Measurements from ENCODE around the gene CNNM2.
"Not testable (repeated sequence)": the region's sequence is repeated elsewhere in the genome, so short reads cannot be mapped to it uniquely, and the experiment has no call there.

CNNM2 gene

GRCh38 chr10:103111031-103111917 is 193.2 kb downstream of the CNNM2 start:
- no peak for DNase-seq

DNA sequence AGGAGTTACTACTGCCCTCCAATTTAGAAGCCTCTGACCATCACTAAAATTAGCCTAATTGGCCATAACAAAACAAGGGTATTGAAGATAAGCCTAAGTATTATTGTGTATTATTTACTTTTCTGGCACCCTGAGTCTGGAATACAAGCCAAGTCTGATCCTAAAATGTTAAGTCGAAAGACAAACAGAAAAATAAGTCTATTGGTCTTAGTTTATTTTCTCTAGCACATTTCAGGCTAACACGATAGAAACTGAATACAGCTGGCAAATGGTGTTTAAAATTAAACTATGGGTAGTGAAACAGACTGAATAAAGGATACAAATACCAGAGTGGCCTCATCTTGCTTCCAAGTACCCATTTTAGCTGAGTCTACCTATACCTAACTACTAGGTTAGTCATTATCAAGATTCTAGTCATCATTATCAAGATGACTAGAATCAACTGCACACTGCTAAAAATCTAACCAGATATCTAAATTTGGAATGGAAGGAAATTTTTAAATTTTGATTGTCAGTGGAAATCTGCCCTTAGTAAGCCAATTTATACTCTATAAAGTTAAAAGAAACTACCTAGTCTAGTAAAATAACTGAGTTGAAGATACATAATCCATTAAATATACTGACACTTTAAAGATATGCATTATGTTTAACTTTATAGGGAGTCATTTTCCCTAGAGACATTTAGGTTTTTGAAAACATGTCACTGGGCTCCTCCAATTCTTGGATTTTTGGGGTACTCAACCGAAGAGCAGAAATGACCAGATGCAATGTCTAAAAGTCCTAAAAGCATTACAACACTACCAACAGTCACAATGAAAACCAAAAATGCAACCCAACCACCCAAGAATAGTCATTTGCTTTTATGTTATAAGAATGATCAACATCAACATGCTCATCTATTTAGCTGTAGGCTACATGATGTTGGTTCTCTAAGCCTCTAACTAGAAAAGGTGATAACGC is 194.1 kb downstream of the CNNM2 start:
- DNase-seq = no peak

DNA sequence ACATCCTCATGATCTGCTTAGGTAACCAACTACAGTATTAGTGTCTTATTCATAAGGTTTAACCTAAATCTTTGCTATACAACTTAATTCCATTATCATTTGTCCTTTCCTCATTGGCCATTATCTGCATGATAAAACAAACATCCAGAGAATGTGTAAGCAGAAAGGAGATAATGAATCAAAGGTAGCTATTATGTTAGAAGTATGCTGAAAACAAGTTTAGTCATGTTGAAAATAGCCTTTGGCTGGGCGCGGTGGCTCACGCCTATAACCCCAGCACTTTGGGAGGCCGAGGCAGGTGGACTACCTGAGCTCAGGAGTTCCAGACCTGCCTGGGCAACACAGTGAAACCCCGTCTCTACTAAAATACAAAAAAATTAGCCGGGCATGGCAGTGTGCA is 196.8 kb downstream of the CNNM2 start:
- DNase-seq = no peak

- no peak for DNase-seq
Observed at GRCh38 chr10:103117247-103117646, 199.2 kb downstream of the CNNM2 start.

DNA sequence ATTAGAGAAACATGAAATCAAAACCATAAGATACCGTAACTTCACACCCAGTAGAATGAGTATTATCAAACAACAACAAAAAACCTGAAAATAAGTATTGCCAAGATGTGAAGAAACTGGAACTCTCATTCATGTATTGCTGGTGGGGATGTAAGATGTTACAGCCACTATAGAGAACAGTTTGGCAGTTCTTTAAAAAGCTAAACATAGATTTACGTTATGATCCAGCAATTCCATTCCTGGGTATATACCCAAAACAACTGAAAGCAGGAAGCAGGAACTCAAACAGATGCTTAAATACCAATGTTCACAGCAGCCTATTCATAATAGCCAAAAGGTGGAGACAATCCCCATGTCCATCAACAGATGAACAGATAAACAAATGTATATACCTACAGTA is 202.5 kb downstream of the CNNM2 start:
- DNase-seq = no peak

DNA sequence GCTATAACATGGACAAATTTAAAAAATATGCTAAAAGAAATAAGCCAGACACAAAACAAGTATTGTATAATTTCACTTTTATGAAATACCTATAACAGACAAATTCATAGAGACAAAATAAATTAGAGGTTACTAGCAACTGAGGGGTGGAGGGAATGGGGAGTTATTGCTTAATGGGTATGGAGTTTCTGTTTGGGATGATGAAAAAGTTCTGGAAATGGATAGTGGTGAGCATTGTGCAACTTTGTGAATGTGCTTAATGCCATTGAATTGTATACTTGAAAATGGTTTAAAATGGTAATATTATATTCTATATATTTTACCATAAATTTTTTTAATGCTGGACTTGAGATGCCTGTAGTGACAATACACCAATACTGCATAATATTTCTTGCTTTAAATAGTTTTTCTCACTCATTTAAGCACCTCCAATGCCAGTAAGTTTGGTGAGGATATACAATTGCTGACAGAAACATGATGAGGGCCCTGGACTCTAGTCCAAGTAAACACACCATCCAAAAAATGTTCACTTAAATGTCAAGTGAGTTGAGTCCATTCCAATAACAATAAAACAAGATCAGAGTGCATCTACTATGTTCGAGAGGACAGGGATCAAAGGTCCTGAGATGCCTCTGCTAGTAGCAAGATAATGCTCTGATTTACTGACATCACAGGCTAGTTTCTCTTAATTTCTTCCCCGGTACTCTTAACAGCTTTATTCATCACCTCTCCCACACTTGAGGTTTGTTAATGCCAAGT is 203.1 kb downstream of the CNNM2 start:
- no peak for DNase-seq

GRCh38 chr10:103123282-103124024 is 205.4 kb downstream of the CNNM2 start:
- no peak for DNase-seq

- no peak for DNase-seq
Observed at GRCh38 chr10:103124420-103125096, 206.5 kb downstream of the CNNM2 start.

DNA sequence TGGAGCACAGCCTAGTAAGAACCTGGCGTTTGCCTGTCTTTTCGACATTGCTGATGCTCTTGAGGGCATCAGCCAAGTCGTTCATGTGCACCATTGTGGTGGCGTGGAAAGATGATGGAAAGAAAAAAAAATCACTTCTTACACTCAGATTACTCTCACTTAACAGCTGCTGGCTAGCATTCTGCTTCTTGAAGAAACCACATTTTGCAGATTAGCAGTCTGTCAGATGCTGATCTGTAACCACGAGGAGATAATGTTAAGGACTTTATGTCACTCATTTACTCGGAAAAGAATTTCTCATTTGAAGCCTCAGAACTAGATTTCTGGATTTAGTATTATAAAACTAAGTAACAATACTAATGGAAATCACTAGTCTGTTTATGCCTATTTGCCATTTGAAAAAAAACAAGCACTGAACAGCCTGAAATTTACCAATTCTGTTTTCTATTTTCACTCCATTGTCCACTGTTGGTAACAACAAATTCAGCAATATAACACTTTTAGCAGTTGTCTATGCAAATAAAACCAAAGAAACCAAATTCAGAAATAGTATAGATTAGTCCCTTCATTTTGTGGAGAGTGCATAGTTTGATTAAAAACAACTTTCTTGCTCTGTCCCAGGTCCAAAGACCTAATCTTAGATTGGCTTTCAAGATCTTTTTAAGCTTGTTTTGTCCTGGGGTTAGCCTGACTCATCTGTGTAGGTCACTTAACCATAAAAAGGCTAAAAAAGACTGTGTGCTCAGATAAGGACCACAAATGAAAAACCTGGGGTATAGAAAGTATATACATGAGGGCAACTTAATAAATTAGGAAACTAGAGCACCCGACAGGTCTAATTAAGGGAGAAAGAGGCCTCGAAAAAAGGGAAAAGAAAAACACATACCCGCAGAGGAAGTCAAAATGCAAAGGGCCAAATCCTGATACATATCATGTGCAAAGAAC is 207.5 kb downstream of the CNNM2 start:
- no peak for DNase-seq

GRCh38 chr10:103127241-103127640 is 209.1 kb downstream of the CNNM2 start:
- DNase-seq = no peak

- DNase-seq = not testable (repeated sequence)
Observed at GRCh38 chr10:103130180-103130579, 212.1 kb downstream of the CNNM2 start.

DNA sequence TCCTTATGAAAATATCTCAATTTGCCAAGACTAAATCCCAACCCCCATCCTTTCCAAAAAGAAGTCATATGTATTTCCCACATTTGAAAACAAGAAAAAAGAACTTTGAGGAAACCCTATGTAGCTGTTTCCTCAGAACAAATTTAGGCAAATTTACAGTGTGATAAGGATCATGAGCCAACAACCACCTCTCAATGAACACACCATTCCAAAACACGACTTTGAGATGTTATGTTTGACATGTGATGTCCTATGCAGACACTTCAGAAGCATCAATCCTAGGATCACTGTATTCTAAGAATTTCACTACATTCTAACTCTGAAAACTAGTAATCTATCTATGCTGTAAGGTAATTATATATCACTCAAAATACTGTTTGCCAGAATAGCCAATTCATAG is 212.8 kb downstream of the CNNM2 start:
- no peak for DNase-seq

DNA sequence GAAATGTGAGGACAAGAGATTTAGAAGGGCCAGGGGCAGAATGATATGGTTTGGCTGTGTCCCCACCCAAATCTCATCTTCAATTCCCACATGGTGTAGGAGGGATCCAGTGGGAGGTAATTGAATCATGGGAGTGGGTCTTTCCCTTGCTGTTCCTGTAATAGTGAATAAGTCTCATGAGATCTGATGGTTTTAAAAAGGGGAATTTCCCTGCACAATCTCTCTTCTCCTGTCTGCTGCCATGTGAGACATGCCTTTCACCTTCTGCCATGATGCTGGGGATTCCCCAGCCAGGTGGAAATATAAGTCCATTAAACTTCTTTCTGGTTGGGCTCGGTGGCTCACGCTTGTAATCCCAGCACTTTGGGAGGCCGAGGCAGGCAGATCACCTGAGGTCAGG is 217.1 kb downstream of the CNNM2 start:
- DNase-seq = not testable (repeated sequence)

DNA sequence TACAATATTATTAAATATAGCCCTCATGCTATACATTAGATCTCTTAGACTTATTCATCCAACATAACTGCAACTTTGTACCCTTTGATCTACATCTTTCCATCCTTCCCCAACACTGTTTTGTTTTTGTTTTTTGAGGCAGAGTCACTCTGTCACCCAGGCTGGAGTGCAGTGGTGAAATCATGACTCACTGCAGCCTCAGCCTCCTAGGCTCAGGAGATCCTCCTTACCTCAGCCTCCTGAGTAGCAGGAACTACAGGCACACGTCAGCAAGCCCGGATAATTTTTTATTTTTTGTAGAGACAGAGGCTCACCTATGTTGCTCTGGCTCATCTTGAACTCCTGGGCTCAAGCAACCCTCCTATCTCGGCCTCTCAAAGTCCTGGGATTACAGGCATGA is 221.7 kb downstream of the CNNM2 start:
- no peak for DNase-seq

All from activated gamma-delta T cell (primary cell).